Panc1 (cell line): ENCODE data around the gene FPR3.

Source experiments
- POLR2AphosphoS5 ChIP-seq: IDR thresholded peaks from 2 replicates; pipeline ENCODE4 v1.6.1; 2012; ENCODE audit warnings: mild to moderate bottlenecking, low read depth, low read length, moderate library complexity
- SIN3A ChIP-seq: IDR thresholded peaks from 2 replicates; pipeline ENCODE4 v1.6.1; 2012; ENCODE audit warnings: low read depth, mild to moderate bottlenecking, low read length, moderate library complexity, borderline replicate concordance; ENCODE audit not compliant: insufficient read depth
- TF ChIP-seq, protein P1 (sequence below): fragments of 450-650 bp; IDR thresholded peaks from 2 replicates; pipeline ENCODE4 v1.5.1; 2017; ENCODE audit warnings: mild to moderate bottlenecking
- TF ChIP-seq, protein P2 (sequence below), 2 experiments: IDR thresholded peaks; 2 replicates each; pipeline ENCODE4 v1.6.1; 2011 to 2012; ENCODE audit warnings: low read depth in 2 of 2, control low read depth in 1 of 2, low read length in 1 of 2, mild to moderate bottlenecking in 1 of 2, moderate library complexity in 1 of 2; ENCODE audit not compliant: insufficient read depth in 1 of 2

DNA sequence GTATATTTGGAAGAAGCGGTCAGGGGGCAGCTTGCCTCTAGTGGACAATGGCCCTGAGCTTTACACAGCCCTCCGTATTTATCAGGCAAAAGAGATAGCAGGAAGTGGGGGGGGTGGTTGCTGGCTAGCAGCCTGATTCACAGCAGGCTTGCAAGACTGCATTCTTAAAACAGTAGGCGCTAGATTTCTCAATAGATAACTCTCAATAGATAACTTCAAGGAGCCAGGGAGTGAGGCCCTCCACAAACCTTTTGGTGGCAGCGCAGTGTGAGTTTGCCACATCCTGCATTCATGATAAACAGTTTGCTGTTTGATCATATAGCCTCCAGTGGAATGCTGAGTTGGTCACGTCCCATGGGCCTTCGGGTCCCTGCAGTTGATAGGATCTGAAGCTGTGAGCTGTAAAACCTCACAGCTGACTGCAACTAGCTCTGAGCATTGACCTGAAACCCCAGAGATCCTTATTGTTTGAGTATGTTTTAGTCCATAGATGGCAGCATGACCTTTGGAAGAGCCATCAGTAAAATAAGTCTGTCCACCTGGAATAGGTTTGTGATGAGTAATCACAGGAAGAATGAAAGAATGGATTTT lies 12.2 kb downstream of the FPR3 start:
- TF ChIP-seq, protein P1, sequence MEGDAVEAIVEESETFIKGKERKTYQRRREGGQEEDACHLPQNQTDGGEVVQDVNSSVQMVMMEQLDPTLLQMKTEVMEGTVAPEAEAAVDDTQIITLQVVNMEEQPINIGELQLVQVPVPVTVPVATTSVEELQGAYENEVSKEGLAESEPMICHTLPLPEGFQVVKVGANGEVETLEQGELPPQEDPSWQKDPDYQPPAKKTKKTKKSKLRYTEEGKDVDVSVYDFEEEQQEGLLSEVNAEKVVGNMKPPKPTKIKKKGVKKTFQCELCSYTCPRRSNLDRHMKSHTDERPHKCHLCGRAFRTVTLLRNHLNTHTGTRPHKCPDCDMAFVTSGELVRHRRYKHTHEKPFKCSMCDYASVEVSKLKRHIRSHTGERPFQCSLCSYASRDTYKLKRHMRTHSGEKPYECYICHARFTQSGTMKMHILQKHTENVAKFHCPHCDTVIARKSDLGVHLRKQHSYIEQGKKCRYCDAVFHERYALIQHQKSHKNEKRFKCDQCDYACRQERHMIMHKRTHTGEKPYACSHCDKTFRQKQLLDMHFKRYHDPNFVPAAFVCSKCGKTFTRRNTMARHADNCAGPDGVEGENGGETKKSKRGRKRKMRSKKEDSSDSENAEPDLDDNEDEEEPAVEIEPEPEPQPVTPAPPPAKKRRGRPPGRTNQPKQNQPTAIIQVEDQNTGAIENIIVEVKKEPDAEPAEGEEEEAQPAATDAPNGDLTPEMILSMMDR, result no peak
- TF ChIP-seq, protein P2, sequence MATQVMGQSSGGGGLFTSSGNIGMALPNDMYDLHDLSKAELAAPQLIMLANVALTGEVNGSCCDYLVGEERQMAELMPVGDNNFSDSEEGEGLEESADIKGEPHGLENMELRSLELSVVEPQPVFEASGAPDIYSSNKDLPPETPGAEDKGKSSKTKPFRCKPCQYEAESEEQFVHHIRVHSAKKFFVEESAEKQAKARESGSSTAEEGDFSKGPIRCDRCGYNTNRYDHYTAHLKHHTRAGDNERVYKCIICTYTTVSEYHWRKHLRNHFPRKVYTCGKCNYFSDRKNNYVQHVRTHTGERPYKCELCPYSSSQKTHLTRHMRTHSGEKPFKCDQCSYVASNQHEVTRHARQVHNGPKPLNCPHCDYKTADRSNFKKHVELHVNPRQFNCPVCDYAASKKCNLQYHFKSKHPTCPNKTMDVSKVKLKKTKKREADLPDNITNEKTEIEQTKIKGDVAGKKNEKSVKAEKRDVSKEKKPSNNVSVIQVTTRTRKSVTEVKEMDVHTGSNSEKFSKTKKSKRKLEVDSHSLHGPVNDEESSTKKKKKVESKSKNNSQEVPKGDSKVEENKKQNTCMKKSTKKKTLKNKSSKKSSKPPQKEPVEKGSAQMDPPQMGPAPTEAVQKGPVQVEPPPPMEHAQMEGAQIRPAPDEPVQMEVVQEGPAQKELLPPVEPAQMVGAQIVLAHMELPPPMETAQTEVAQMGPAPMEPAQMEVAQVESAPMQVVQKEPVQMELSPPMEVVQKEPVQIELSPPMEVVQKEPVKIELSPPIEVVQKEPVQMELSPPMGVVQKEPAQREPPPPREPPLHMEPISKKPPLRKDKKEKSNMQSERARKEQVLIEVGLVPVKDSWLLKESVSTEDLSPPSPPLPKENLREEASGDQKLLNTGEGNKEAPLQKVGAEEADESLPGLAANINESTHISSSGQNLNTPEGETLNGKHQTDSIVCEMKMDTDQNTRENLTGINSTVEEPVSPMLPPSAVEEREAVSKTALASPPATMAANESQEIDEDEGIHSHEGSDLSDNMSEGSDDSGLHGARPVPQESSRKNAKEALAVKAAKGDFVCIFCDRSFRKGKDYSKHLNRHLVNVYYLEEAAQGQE (IDR thresholded peaks at IDR 0.05; ENCODE audit: insufficient read depth in 1 of 2, low read depth in 2 of 2, low read length in 1 of 2), result no peak
- TF ChIP-seq SIN3A (no peak), POLR2AphosphoS5 (no peak)
